ENCODE data around the gene OR1J1. TPM values are rescaled to one million over a fixed set of nuclear protein-coding genes. Genes with fewer than 3 reads are reported as not detected.

OR1J1 gene
- total and polyA plus RNA-seq, 2 of the 8 experiments (the other 6 are each of a cell fraction or from before 2014, with no cell fraction given) = not detected

DNA sequence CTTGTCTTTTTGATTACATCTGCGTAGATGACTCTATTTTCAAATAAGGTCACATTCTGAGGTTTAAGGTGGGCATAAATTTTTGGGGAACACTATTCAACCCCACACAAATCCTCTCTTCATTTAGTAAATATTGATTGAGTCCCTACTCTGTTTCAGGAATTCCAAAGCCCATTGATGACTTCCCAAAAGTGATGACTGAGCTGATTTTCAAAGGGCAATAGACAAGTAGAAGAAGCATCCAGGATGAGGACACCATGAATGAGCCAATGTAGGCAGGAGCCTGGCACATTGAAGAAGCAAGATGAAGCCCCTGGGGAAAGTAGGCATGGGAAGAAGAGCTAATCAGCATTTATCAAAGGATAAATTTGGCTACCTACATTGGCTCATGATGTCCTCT, 35.2 kb downstream of the OR1J1 start:
- Histone ChIP-seq H2AK5ac (ENCODE audit: low read depth, low read length) (no peak overlapping the region), H3K4me2 (ENCODE audit: insufficient read depth in 1 of 2, low read depth in 2 of 2, low read length in 2 of 2) (no peak overlapping the region), H2BK12ac (ENCODE audit: low read depth, low read length) (no peak overlapping the region), H3K4me1 (replicated peaks in 1 of 4; ENCODE audit: control insufficient read depth in 3 of 4, insufficient read depth in 4 of 4, low read length in 3 of 4) (no peaks in the 10 kb centered on the region), H2AFZ (ENCODE audit: low read length) (no peak overlapping the region), H4K20me1 (replicated peaks in 1 of 2; ENCODE audit: control insufficient read depth in 1 of 2, insufficient read depth in 2 of 2, low read length in 2 of 2) (no peaks in the 10 kb centered on the region), H3K79me2 (ENCODE audit: control insufficient read depth in 1 of 2, insufficient read depth in 2 of 2, low read length in 2 of 2) (no peaks in the 10 kb centered on the region), H3K23ac (ENCODE audit: insufficient read length) (no peak overlapping the region), H3K9me3 (ENCODE audit: insufficient read depth in 2 of 2, low read depth in 1 of 2, low read length in 1 of 2) (peaks cover 46 to 73% of the 10 kb centered on the region in 2 experiments), H2BK15ac (ENCODE audit: low read length) (no peak overlapping the region), H3K23me2 (ENCODE audit: low read depth, low read length) (no peaks in the 10 kb centered on the region), H3K4ac (replicated peaks; ENCODE audit: insufficient read length, low read depth, low read length) (no peak overlapping the region), H3K14ac (ENCODE audit: insufficient read length) (no peak overlapping the region), H3K27me3 (replicated peaks in 1 of 4; ENCODE audit: control insufficient read depth in 3 of 4, extremely low read depth in 1 of 4, insufficient read depth in 3 of 4, low read length in 3 of 4) (no peaks in the 10 kb centered on the region), H4K91ac (replicated peaks; ENCODE audit: insufficient read length, low read length) (no peak overlapping the region), H3K27ac (ENCODE audit: low read depth, low read length) (no peak overlapping the region), H3K9ac (replicated peaks in 1 of 4; ENCODE audit: extremely low read depth in 1 of 4, low read depth in 3 of 4, low read length in 3 of 4) (no peak overlapping the region), H2BK5ac (ENCODE audit: low read depth, low read length) (no peak overlapping the region), H3K18ac (ENCODE audit: extremely low read depth, low read length) (no peak overlapping the region), H4K5ac (ENCODE audit: insufficient read length, low read depth, low read length) (no peak overlapping the region), H2BK120ac (replicated peaks; ENCODE audit: low read depth, low read length) (no peak overlapping the region), H3K79me1 (ENCODE audit: low read depth, low read length) (no peaks in the 10 kb centered on the region), H4K8ac (ENCODE audit: extremely low read depth, insufficient read depth, low read length) (no peak overlapping the region), H2BK20ac (ENCODE audit: low read length) (no peak overlapping the region), H3K56ac (replicated peaks; ENCODE audit: insufficient read length, low read depth, low read length) (no peak overlapping the region), H3K4me3 (ENCODE audit: extremely low read depth in 1 of 4, insufficient read depth in 2 of 4, low read depth in 3 of 4, low read length in 4 of 4) (no peak overlapping the region), H3K36me3 (ENCODE audit: control insufficient read depth in 2 of 4, insufficient read depth in 4 of 4, low read length in 3 of 4) (no peaks in the 10 kb centered on the region)
- ChIA-PET POLR2A (ENCODE audit: partially characterized antibody) (no interaction called here), CTCF (ENCODE audit: partially characterized antibody) (interaction anchor here (0.6 to 1.5 kb wide), 5 partner anchors 10 to 316 kb away, joined by 3 read pairs; no protein-coding TSS in a partner anchor)
- DNase-seq (ENCODE audit: low read depth in 1 of 2, low spot score in 2 of 2) (no peak), FAIRE-seq (no peak)
- 61% methylated on average over 1 of the region's 1 CpG; no CpG with 5 or more reads in 1 of the 2 experiments for WGBS, 2 experiments (ENCODE audit: extremely low coverage in 1 of 2, insufficient coverage in 1 of 2, insufficient read length in 1 of 2, insufficient replicate concordance in 2 of 2, low coverage in 1 of 2, low lambda C conversion rate in 2 of 2, missing lambda C conversion rate in 1 of 2)
- TF ChIP-seq ASH2L (IDR thresholded peaks at IDR 0.05; ENCODE audit: low read length) (no peak), EP300 (IDR thresholded peaks at IDR 0.05; ENCODE audit: borderline replicate concordance in 1 of 2, low read depth in 2 of 2, low read length in 2 of 2) (no peak), KDM1A (IDR thresholded peaks at IDR 0.05; ENCODE audit: borderline replicate concordance, low read length) (no peak), RAD21 (IDR thresholded peaks at IDR 0.05 in 1 of 2, conservative IDR thresholded peaks at IDR 0.05 in 1 of 2; ENCODE audit: low read depth in 2 of 2, low read length in 2 of 2) (no peak), BCL11A (IDR thresholded peaks at IDR 0.05; ENCODE audit: low read depth in 2 of 2, low read length in 2 of 2) (no peak), NRF1 (IDR thresholded peaks at IDR 0.05; ENCODE audit: low read depth, low read length) (no peak), SAP30 (IDR thresholded peaks at IDR 0.05; ENCODE audit: insufficient read depth, insufficient replicate concordance, low read length) (no peak), GTF2F1 (IDR thresholded peaks at IDR 0.05; ENCODE audit: borderline replicate concordance, low read depth, low read length) (no peak), KDM5A (IDR thresholded peaks at IDR 0.05; ENCODE audit: low read length) (no peak), SIRT6 (IDR thresholded peaks at IDR 0.05; ENCODE audit: low read length) (no peak), POLR2A (IDR thresholded peaks at IDR 0.05; ENCODE audit: control extremely low read depth in 1 of 2, low read depth in 2 of 2, low read length in 2 of 2) (no peak)
- TF ChIP-seq, protein P1, sequence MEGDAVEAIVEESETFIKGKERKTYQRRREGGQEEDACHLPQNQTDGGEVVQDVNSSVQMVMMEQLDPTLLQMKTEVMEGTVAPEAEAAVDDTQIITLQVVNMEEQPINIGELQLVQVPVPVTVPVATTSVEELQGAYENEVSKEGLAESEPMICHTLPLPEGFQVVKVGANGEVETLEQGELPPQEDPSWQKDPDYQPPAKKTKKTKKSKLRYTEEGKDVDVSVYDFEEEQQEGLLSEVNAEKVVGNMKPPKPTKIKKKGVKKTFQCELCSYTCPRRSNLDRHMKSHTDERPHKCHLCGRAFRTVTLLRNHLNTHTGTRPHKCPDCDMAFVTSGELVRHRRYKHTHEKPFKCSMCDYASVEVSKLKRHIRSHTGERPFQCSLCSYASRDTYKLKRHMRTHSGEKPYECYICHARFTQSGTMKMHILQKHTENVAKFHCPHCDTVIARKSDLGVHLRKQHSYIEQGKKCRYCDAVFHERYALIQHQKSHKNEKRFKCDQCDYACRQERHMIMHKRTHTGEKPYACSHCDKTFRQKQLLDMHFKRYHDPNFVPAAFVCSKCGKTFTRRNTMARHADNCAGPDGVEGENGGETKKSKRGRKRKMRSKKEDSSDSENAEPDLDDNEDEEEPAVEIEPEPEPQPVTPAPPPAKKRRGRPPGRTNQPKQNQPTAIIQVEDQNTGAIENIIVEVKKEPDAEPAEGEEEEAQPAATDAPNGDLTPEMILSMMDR (IDR thresholded peaks at IDR 0.05; ENCODE audit: control extremely low read depth in 1 of 3, insufficient read depth in 1 of 3, low read depth in 1 of 3, low read length in 3 of 3) = no peak
